ENCODE measurements around the gene DMD. TPM values are rescaled to one million over a fixed set of nuclear protein-coding genes. Genes with fewer than 3 reads are reported as not detected.

DMD gene
- total RNA-seq, 2 experiments from 2014 or later: 0.20 to 0.47 TPM

- Histone ChIP-seq H3K27ac (ENCODE audit: low read depth in 1 of 2, low read length in 2 of 2) (no peak overlapping the region), H3K4me3 (ENCODE audit: low read length) (no peak overlapping the region), H3K9me3 (ENCODE audit: control insufficient read depth in 1 of 2, insufficient read depth in 1 of 2, low read length in 2 of 2) (no peaks in the 10 kb centered on the region), H3K36me3 (ENCODE audit: insufficient read depth, low read length) (no peaks in the 10 kb centered on the region), H3K4me1 (ENCODE audit: insufficient read depth, low read length) (no peaks in the 10 kb centered on the region), H3K27me3 (ENCODE audit: control insufficient read depth in 1 of 2, insufficient read depth in 2 of 2, low read length in 2 of 2) (no peaks in the 10 kb centered on the region)
- no peak for DNase-seq
- intact Hi-C loops (cut with DNase I, micrococcal nuclease): no loop called here
- no peak for TF ChIP-seq CTCF (IDR thresholded peaks at IDR 0.05)
- no peak for ATAC-seq (ENCODE audit: poor library complexity)
- H3K4me1 Mint-ChIP-seq (ENCODE audit: low read depth): no peaks in the 10 kb centered on the region
- H3K4me3 Mint-ChIP-seq: no peak overlapping the region
- no peaks in the 10 kb centered on the region for H3K27me3 Mint-ChIP-seq
- no peaks in the 10 kb centered on the region for H3K36me3 Mint-ChIP-seq (ENCODE audit: low read depth)
- no peaks in the 10 kb centered on the region for H3K9me3 Mint-ChIP-seq
- ChIA-PET POLR2A (no interaction called here), CTCF (no interaction called here)
- H3K27ac Mint-ChIP-seq: no peak overlapping the region
These were observed 2094.1 kb downstream of the DMD start for GRCh38 chrX:31117266-31117665.

DNA sequence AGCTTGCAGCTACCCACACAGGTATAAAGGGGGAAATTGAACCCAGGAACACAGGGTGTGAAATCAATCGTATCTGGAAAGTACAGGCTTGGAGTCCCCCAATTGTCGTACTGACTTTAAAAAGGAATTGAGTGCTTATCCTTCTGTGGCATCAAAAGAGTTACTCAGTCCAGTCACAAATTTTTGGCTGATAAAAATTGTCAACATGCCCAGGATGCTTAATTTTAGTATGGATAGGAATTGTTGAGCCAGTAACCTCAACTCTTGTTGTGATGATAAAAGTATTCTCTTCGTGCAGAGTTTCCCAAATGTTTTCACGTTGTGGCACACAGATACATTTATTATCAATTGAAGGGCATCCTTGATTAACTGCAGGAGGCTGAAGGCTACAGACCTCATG is 2096.0 kb downstream of the DMD start:
- ATAC-seq (ENCODE audit: poor library complexity) (no peak), DNase-seq (no peak)
- ChIA-PET POLR2A (no interaction called here), CTCF (no interaction called here)
- Mint-ChIP-seq H3K4me3 (no peak overlapping the region), H3K27ac (no peak overlapping the region), H3K4me1 (ENCODE audit: low read depth) (no peaks in the 10 kb centered on the region), H3K9me3 (no peaks in the 10 kb centered on the region), H3K27me3 (no peaks in the 10 kb centered on the region), H3K36me3 (ENCODE audit: low read depth) (no peaks in the 10 kb centered on the region)
- intact Hi-C loops (cut with DNase I, micrococcal nuclease): no loop called here
- H3K36me3 ChIP-seq (ENCODE audit: insufficient read depth, low read length): no peaks in the 10 kb centered on the region
- H3K27ac ChIP-seq (ENCODE audit: low read depth in 1 of 2, low read length in 2 of 2): no peak overlapping the region
- H3K4me3 ChIP-seq (ENCODE audit: low read length): no peak overlapping the region
- H3K4me1 ChIP-seq (ENCODE audit: insufficient read depth, low read length): no peaks in the 10 kb centered on the region
- no peak for TF ChIP-seq CTCF (IDR thresholded peaks at IDR 0.05)
- no peaks in the 10 kb centered on the region for H3K27me3 ChIP-seq (ENCODE audit: control insufficient read depth in 1 of 2, insufficient read depth in 2 of 2, low read length in 2 of 2)
- H3K9me3 ChIP-seq (ENCODE audit: control insufficient read depth in 1 of 2, insufficient read depth in 1 of 2, low read length in 2 of 2): no peaks in the 10 kb centered on the region

DNA sequence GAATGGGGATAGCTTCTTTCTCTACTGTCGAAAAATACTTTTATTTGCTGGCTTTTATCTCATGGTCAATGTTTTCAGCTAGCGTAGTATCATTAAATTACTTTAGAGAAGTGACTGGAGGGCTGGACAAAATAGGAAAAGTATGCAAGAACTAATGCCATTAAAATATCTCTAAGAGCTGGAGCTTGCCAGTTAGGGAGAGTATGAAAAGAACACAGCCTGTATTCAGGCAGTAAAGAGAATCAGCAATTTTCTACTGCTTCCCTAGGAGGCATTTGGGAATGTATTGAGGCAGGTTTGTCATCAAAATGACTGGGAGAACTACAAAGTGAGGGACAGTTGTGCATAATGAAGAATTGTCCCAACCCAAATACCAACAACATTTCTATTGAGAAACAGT is 2096.5 kb downstream of the DMD start:
- Histone ChIP-seq H3K9me3 (ENCODE audit: control insufficient read depth in 1 of 2, insufficient read depth in 1 of 2, low read length in 2 of 2) (no peaks in the 10 kb centered on the region), H3K4me3 (ENCODE audit: low read length) (no peak overlapping the region), H3K36me3 (ENCODE audit: insufficient read depth, low read length) (no peaks in the 10 kb centered on the region), H3K27ac (ENCODE audit: low read depth in 1 of 2, low read length in 2 of 2) (no peak overlapping the region), H3K27me3 (ENCODE audit: control insufficient read depth in 1 of 2, insufficient read depth in 2 of 2, low read length in 2 of 2) (no peaks in the 10 kb centered on the region), H3K4me1 (ENCODE audit: insufficient read depth, low read length) (no peaks in the 10 kb centered on the region)
- Mint-ChIP-seq H3K4me3 (no peak overlapping the region), H3K36me3 (ENCODE audit: low read depth) (no peaks in the 10 kb centered on the region), H3K9me3 (no peaks in the 10 kb centered on the region), H3K27ac (no peak overlapping the region), H3K27me3 (no peaks in the 10 kb centered on the region), H3K4me1 (ENCODE audit: low read depth) (no peaks in the 10 kb centered on the region)
- ATAC-seq (ENCODE audit: poor library complexity) (no peak), DNase-seq (no peak)
- intact Hi-C loops (cut with DNase I, micrococcal nuclease): no loop called here
- ChIA-PET CTCF (no interaction called here), POLR2A (no interaction called here)
- no peak for TF ChIP-seq CTCF (IDR thresholded peaks at IDR 0.05)

Data from CD4-positive, alpha-beta T cell (primary cell).